A673 (cell line): ENCODE measurements around the gene CD96. TPM values are rescaled to one million over a fixed set of nuclear protein-coding genes. Genes with fewer than 3 reads are reported as not detected.

Experiments used
- BruUV-seq: library from RNA; stranded (reverse); fragments of 400-500 nt; replicated peaks from 2 replicates; lab custom pipeline; 2021; lab: Mats Ljungman, UMichigan
- CTCF ChIA-PET: fragments of 300-600 bp; sonication (Branson Sonifier 250); formaldehyde crosslinking; loops from one replicate; lab custom pipeline; 2022; ENCODE audit warnings: antibody characterized with exemption; lab: Charles Lee
- POLR2A ChIA-PET: fragments of 300-600 bp; sonication (Branson Sonifier 250); formaldehyde crosslinking; loops from one replicate; lab custom pipeline; 2022; ENCODE audit warnings: antibody characterized with exemption; ENCODE audit not compliant: low non-redundant PET; lab: Charles Lee
- DNase-seq: peaks from one replicate; pipeline ENCODE4 v3.0.0-alpha.2; 2015; ENCODE audit warnings: low spot score
- H3K27ac ChIP-seq: fragments of 200-600 bp; sonication (generic); 2 replicates; pipeline ENCODE4 v1.5.1; 2016; ENCODE audit warnings: mixed run types, low read depth, mild to moderate bottlenecking, mixed read lengths, antibody characterized with exemption, low read length; ENCODE audit not compliant: poor library complexity, severe bottlenecking
- H3K27me3 ChIP-seq: fragments of 200-600 bp; sonication (generic); replicated peaks from 2 replicates; pipeline ENCODE4 v1.6.1; 2017; ENCODE audit warnings: mixed run types, low read depth, mild to moderate bottlenecking, mixed read lengths, antibody characterized with exemption, low read length; ENCODE audit not compliant: insufficient read depth, poor library complexity
- H3K36me3 ChIP-seq: fragments of 200-600 bp; sonication (generic); 2 replicates; pipeline ENCODE4 v1.6.1; 2016; ENCODE audit warnings: mixed run types, mild to moderate bottlenecking, mixed read lengths, antibody characterized with exemption, low read length; ENCODE audit not compliant: insufficient read depth, poor library complexity, severe bottlenecking
- H3K4me1 ChIP-seq: fragments of 200-600 bp; sonication (generic); 2 replicates; pipeline ENCODE4 v1.6.1; 2017; ENCODE audit warnings: mixed run types, mild to moderate bottlenecking, mixed read lengths, antibody characterized with exemption, low read length; ENCODE audit not compliant: insufficient read depth, poor library complexity, severe bottlenecking
- H3K4me3 ChIP-seq: fragments of 200-600 bp; sonication (generic); 2 replicates; pipeline ENCODE4 v1.5.1; 2016; ENCODE audit warnings: low read depth, mixed run types, mild to moderate bottlenecking, mixed read lengths, low read length; ENCODE audit not compliant: poor library complexity, severe bottlenecking
- H3K9me3 ChIP-seq: fragments of 200-600 bp; sonication (generic); 2 replicates; pipeline ENCODE4 v1.6.1; 2016; ENCODE audit warnings: mixed run types, low read depth, mild to moderate bottlenecking, mixed read lengths, antibody characterized with exemption, low read length; ENCODE audit not compliant: poor library complexity, severe bottlenecking
- EZH2 ChIP-seq: fragments of 200-600 bp; sonication (generic); IDR thresholded peaks from 2 replicates; pipeline ENCODE4 v1.6.1; 2017; ENCODE audit warnings: borderline replicate concordance, low read depth, mild to moderate bottlenecking, mixed read lengths, antibody characterized with exemption, low read length; ENCODE audit not compliant: poor library complexity, severe bottlenecking
- intact Hi-C: fragments of 100-400 bp; cut with micrococcal nuclease; formaldehyde crosslinking; loops from one replicate; pipeline ENCODE4 v1.10.0; 2022; ENCODE audit not compliant: unreplicated experiment
- total RNA-seq: library from RNA; stranded (reverse); gene quantifications from 2 replicates; pipeline ENCODE4 v1.2.3, GENCODE V29; 2021
- TF ChIP-seq, protein P1 (sequence below): fragments of 300-800, 200-600 bp; sonication (generic); conservative IDR thresholded peaks from 2 replicates; pipeline ENCODE4 v1.5.1; 2017; ENCODE audit warnings: low read depth, mild to moderate bottlenecking, antibody characterized with exemption, low read length, moderate library complexity, mixed read lengths

CD96 gene
- total RNA-seq, 1 experiment from 2014 or later = not detected

DNA sequence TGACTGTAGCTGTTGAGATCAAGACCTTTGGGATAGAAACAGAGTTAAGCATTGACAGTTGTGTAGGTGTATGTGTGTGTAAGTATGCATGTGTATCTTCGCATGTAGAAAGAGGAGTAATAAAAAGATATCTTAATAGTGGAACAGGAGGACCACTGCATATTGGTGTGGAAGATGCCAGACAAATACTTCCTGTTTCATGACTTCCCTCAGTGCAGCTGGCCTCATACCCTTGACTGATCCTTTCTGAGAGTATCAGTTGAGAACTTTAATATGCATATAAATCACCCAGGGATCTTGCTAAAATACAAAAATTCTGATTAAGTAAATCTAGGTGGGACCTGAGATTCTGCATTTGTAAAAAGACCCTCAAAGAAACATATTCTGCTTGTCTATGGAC lies 61.7 kb downstream of the CD96 start:
- Histone ChIP-seq H3K27ac (no peak overlapping the region), H3K4me1 (no peaks in the 10 kb centered on the region), H3K4me3 (no peak overlapping the region), H3K9me3 (no peaks in the 10 kb centered on the region), H3K27me3 (no peaks in the 10 kb centered on the region), H3K36me3 (no peaks in the 10 kb centered on the region)
- BruUV-seq = no TSS peak
- ChIA-PET CTCF (no interaction called here), POLR2A (no interaction called here)
- DNase-seq = no peak
- TF ChIP-seq, protein P1, sequence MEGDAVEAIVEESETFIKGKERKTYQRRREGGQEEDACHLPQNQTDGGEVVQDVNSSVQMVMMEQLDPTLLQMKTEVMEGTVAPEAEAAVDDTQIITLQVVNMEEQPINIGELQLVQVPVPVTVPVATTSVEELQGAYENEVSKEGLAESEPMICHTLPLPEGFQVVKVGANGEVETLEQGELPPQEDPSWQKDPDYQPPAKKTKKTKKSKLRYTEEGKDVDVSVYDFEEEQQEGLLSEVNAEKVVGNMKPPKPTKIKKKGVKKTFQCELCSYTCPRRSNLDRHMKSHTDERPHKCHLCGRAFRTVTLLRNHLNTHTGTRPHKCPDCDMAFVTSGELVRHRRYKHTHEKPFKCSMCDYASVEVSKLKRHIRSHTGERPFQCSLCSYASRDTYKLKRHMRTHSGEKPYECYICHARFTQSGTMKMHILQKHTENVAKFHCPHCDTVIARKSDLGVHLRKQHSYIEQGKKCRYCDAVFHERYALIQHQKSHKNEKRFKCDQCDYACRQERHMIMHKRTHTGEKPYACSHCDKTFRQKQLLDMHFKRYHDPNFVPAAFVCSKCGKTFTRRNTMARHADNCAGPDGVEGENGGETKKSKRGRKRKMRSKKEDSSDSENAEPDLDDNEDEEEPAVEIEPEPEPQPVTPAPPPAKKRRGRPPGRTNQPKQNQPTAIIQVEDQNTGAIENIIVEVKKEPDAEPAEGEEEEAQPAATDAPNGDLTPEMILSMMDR = no peak
- no peak for TF ChIP-seq EZH2
- intact Hi-C loops = no loop called here

GRCh38 chr3:111604119-111604518 lies 62.1 kb downstream of the CD96 start:
- POLR2A ChIA-PET = no interaction called here
- Histone ChIP-seq H3K4me3 (no peak overlapping the region), H3K27me3 (no peaks in the 10 kb centered on the region), H3K27ac (no peak overlapping the region), H3K4me1 (no peaks in the 10 kb centered on the region), H3K36me3 (no peaks in the 10 kb centered on the region), H3K9me3 (no peaks in the 10 kb centered on the region)
- intact Hi-C loops = no loop called here
- CTCF ChIA-PET = no interaction called here
- no peak for DNase-seq
- BruUV-seq = no TSS peak
- TF ChIP-seq EZH2 = no peak
- TF ChIP-seq, protein P1 = no peak

DNA sequence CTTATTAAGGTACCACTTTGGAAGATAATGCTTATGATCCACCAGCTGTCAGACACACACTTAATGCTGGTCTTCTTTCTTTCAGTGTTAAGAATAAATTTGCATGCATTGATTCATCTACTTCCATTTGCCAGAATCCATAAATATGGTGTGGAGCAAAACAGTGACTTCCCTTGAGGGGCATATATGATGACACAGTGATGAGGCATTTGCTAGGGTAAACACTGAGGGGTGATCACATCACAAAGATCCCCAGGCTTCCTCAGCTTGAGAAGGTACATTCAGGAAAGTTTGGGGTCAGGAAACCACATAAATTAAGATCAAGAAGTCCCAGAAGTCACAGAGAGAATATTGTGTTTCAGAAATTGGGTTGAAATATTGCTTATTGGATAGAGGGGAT lies 63.0 kb downstream of the CD96 start:
- no peaks in the 10 kb centered on the region for H3K27me3 ChIP-seq
- POLR2A ChIA-PET = no interaction called here
- no peaks in the 10 kb centered on the region for H3K9me3 ChIP-seq
- H3K4me1 ChIP-seq = no peaks in the 10 kb centered on the region
- no peak for TF ChIP-seq EZH2
- TF ChIP-seq, protein P1 = no peak
- intact Hi-C loops = no loop called here
- no TSS peak for BruUV-seq
- no peak overlapping the region for H3K27ac ChIP-seq
- H3K36me3 ChIP-seq = no peaks in the 10 kb centered on the region
- no peak overlapping the region for H3K4me3 ChIP-seq
- DNase-seq = no peak
- CTCF ChIA-PET = no interaction called here
